ENCODE measurements around the gene CCRL2. TPM values are rescaled to one million over a fixed set of nuclear protein-coding genes. Genes with fewer than 3 reads are reported as not detected.

CCRL2 gene
- total RNA-seq, 1 experiment from 2014 or later, result not detected

GRCh38 chr3:46393554-46394434, 13.3 kb upstream of the CCRL2 start:
- no peak for TF ChIP-seq IRF2 (CRISPR knock-in tag; IDR thresholded peaks at IDR 0.05; ENCODE audit: borderline replicate concordance, low read depth)
- TF ChIP-seq USF1 (CRISPR knock-in tag; IDR thresholded peaks at IDR 0.05), result 0 out of 2 replicates have a peak, but pooled peaks have one; percentile 20
- no peak for TF ChIP-seq CBFB (CRISPR knock-in tag; IDR thresholded peaks at IDR 0.05; ENCODE audit: low read depth)
- TF ChIP-seq E2F5 (CRISPR knock-in tag; IDR thresholded peaks at IDR 0.05), result no peak
- TF ChIP-seq ZNF423 (CRISPR knock-in tag; IDR thresholded peaks at IDR 0.05), result peak; percentile 33; the same call in 1 of the 2 replicates
- TF ChIP-seq ZNF138 (CRISPR knock-in tag; conservative IDR thresholded peaks at IDR 0.05), result no peak
- TF ChIP-seq NR3C1 (CRISPR knock-in tag; conservative IDR thresholded peaks at IDR 0.05; ENCODE audit: low read depth), result no peak
- TF ChIP-seq MAX (CRISPR knock-in tag; IDR thresholded peaks at IDR 0.05), result 0 out of 2 replicates have a peak, but pooled peaks have one; percentile 19
- no peak for TF ChIP-seq ZSCAN18 (CRISPR knock-in tag; IDR thresholded peaks at IDR 0.05)
- TF ChIP-seq ELF4 (CRISPR knock-in tag; IDR thresholded peaks at IDR 0.05; ENCODE audit: low read depth), result no peak
- TF ChIP-seq RELA (CRISPR knock-in tag; IDR thresholded peaks at IDR 0.05; ENCODE audit: borderline replicate concordance), result no peak
- TF ChIP-seq NFYB (CRISPR knock-in tag; conservative IDR thresholded peaks at IDR 0.05; ENCODE audit: low read depth), result no peak
- TF ChIP-seq ZNF532 (CRISPR knock-in tag; IDR thresholded peaks at IDR 0.05; ENCODE audit: borderline replicate concordance), result no peak
- no peak for TF ChIP-seq SMAD3 (CRISPR knock-in tag; IDR thresholded peaks at IDR 0.05; ENCODE audit: borderline replicate concordance)
- TF ChIP-seq NR2C2 (CRISPR knock-in tag; IDR thresholded peaks at IDR 0.05), result no peak
- Mint-ChIP-seq H3K27ac (peak overlapping the region; percentile 0; the same call in 1 of the 2 replicates), H3K36me3 (0 out of 2 replicates have a peak, but pooled peaks cover 5% of the 10 kb centered on the region), H3K9me3 (peaks cover 18% of the 10 kb centered on the region), H3K4me1 (peaks cover 34% of the 10 kb centered on the region), H3K4me3 (no peak overlapping the region), H3K27me3 (ENCODE audit: low read depth) (peaks cover 15% of the 10 kb centered on the region)
- POLR2A ChIA-PET, result interaction anchor here (0.7 kb wide), 1 partner anchor 488 kb away, joined by 3 read pairs; no protein-coding TSS in a partner anchor
- ATAC-seq (peak; percentile 66), DNase-seq (ENCODE audit: low spot score) (peak; percentile 38)
- CTCF ChIA-PET, result interaction anchor here (0.5 to 2.1 kb wide), 4 partner anchors 11 to 185 kb away, joined by 3 to 5 read pairs (median 4); partner anchors contain the start of gene CCR1

GRCh38 chr3:46395210-46395661, 11.8 kb upstream of the CCRL2 start:
- no peak overlapping the region for H3K4me3 Mint-ChIP-seq
- peaks cover 18% of the 10 kb centered on the region for H3K9me3 Mint-ChIP-seq
- H3K27me3 Mint-ChIP-seq (ENCODE audit: low read depth), result peaks cover 15% of the 10 kb centered on the region
- ChIA-PET CTCF (interaction anchor here (0.6 to 2.1 kb wide), 8 partner anchors 11 to 187 kb away, joined by 3 to 6 read pairs (median 4); partner anchors contain the start of gene CCR1), POLR2A (no interaction called here)
- ATAC-seq, result peak; percentile 72
- DNase-seq (ENCODE audit: low spot score), result peak; percentile 22
- peaks cover 34% of the 10 kb centered on the region for H3K4me1 Mint-ChIP-seq
- H3K27ac Mint-ChIP-seq, result no peak overlapping the region
- H3K36me3 Mint-ChIP-seq, result 0 out of 2 replicates have a peak, but pooled peaks cover 5% of the 10 kb centered on the region
- TF ChIP-seq NFATC4 (CRISPR knock-in tag; IDR thresholded peaks at IDR 0.05), result no peak
- TF ChIP-seq MLX (CRISPR knock-in tag; IDR thresholded peaks at IDR 0.05), result no peak
- TF ChIP-seq KAT7 (CRISPR knock-in tag; IDR thresholded peaks at IDR 0.05; ENCODE audit: borderline replicate concordance), result no peak
- no peak for TF ChIP-seq ZNF425 (CRISPR knock-in tag; conservative IDR thresholded peaks at IDR 0.05)
- no peak for TF ChIP-seq OVOL2 (CRISPR knock-in tag; IDR thresholded peaks at IDR 0.05; ENCODE audit: borderline replicate concordance)
- no peak for TF ChIP-seq MAX (CRISPR knock-in tag; IDR thresholded peaks at IDR 0.05)
- TF ChIP-seq USF1 (CRISPR knock-in tag; IDR thresholded peaks at IDR 0.05), result no peak

Data from WTC11 (cell line).